ENCODE results near the gene NR0B2.

- TF ChIP-seq EZH2 (IDR thresholded peaks at IDR 0.05; ENCODE audit: insufficient read depth, poor library complexity, severe bottlenecking) (no peak), EZH2phosphoT487 (IDR thresholded peaks at IDR 0.05; ENCODE audit: insufficient read depth, low read depth) (no peak)
Measured at GRCh38 chr1:26950602-26951001, 36.8 kb upstream of the NR0B2 start.
